GM19043 (cell line): ENCODE data around the gene RPL6.

ENCODE experiments used
- ATAC-seq: cut with Tn5 transposase; IDR thresholded peaks from one replicate; pipeline ENCODE4 v1.9.1; 2021; ENCODE audit warnings: low read depth; ENCODE audit not compliant: unreplicated experiment

RPL6 gene

GRCh38 chr12:112381406-112381882 lies 28.0 kb downstream of the RPL6 start:
- ATAC-seq, result peak; percentile 35

GRCh38 chr12:112380663-112381405 lies 28.6 kb downstream of the RPL6 start:
- ATAC-seq, result no peak

GRCh38 chr12:112375105-112375504 lies 34.3 kb downstream of the RPL6 start:
- no peak for ATAC-seq

- no peak for ATAC-seq
These were observed 35.2 kb downstream of the RPL6 start for GRCh38 chr12:112374166-112374740.

- no peak for ATAC-seq
These were observed 38.4 kb downstream of the RPL6 start for GRCh38 chr12:112370868-112371510.

GRCh38 chr12:112370199-112370598 lies 39.2 kb downstream of the RPL6 start:
- ATAC-seq, result no peak

- ATAC-seq, result no peak
These were observed 40.5 kb downstream of the RPL6 start for GRCh38 chr12:112368856-112369255.

- ATAC-seq, result no peak
These were observed 41.4 kb downstream of the RPL6 start for GRCh38 chr12:112367965-112368364.

GRCh38 chr12:112362310-112362709 lies 47.1 kb downstream of the RPL6 start:
- no peak for ATAC-seq

- ATAC-seq, result no peak
These were observed 48.1 kb downstream of the RPL6 start for GRCh38 chr12:112361271-112361670.

- no peak for ATAC-seq
These were observed 50.1 kb downstream of the RPL6 start for GRCh38 chr12:112359290-112359689.

- ATAC-seq, result no peak
These were observed 52.2 kb downstream of the RPL6 start for GRCh38 chr12:112357214-112357613.
